ENCODE measurements around the gene NT5DC3.

GRCh38 chr12:103824290-103824689, 16.7 kb downstream of the NT5DC3 start:
- TF ChIP-seq CTCF (IDR thresholded peaks at IDR 0.05), result no peak
- TF ChIP-seq RAD21 (conservative IDR thresholded peaks at IDR 0.05 in 1 of 2, IDR thresholded peaks at IDR 0.05 in 1 of 2), result no peak
